Measurements from ENCODE around the gene DCP1A. TPM values are rescaled to one million over a fixed set of nuclear protein-coding genes. Genes with fewer than 3 reads are reported as not detected.
"Not testable (repeated sequence)": the region's sequence is repeated elsewhere in the genome, so short reads cannot be mapped to it uniquely, and the experiment has no call there.

The DCP1A gene
- total RNA-seq, 2 experiments from 2014 or later = 21.8 to 23.2 TPM

GRCh38 chr3:53353202-53353601 is 5.9 kb upstream of the DCP1A start:
- Histone ChIP-seq H3K4me3 (ENCODE audit: low read depth, low read length, poor library complexity, severe bottlenecking) (no peak overlapping the region), H3K4me2 (ENCODE audit: low read length) (no peak overlapping the region), H3K9me3 (ENCODE audit: low read length) (no peaks in the 10 kb centered on the region), H3K9me2 (ENCODE audit: insufficient read depth, low read length) (no peaks in the 10 kb centered on the region), H2AFZ (ENCODE audit: low read length) (no peak overlapping the region), H3K79me2 (ENCODE audit: insufficient read depth, low read depth, low read length) (no peaks in the 10 kb centered on the region), H3K36me3 (ENCODE audit: insufficient read depth, low read length) (no peaks in the 10 kb centered on the region), H3K27ac (ENCODE audit: low read depth, low read length, poor library complexity, severe bottlenecking) (no peak overlapping the region), H4K20me1 (ENCODE audit: insufficient read depth, low read length) (no peaks in the 10 kb centered on the region), H3K4me1 (ENCODE audit: insufficient read depth, low read length, poor library complexity, severe bottlenecking) (no peaks in the 10 kb centered on the region)
- CTCF ChIA-PET (ENCODE audit: unreplicated experiment) = no interaction called here
- TF ChIP-seq, protein P1, sequence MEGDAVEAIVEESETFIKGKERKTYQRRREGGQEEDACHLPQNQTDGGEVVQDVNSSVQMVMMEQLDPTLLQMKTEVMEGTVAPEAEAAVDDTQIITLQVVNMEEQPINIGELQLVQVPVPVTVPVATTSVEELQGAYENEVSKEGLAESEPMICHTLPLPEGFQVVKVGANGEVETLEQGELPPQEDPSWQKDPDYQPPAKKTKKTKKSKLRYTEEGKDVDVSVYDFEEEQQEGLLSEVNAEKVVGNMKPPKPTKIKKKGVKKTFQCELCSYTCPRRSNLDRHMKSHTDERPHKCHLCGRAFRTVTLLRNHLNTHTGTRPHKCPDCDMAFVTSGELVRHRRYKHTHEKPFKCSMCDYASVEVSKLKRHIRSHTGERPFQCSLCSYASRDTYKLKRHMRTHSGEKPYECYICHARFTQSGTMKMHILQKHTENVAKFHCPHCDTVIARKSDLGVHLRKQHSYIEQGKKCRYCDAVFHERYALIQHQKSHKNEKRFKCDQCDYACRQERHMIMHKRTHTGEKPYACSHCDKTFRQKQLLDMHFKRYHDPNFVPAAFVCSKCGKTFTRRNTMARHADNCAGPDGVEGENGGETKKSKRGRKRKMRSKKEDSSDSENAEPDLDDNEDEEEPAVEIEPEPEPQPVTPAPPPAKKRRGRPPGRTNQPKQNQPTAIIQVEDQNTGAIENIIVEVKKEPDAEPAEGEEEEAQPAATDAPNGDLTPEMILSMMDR (conservative IDR thresholded peaks at IDR 0.05; ENCODE audit: low read length) = no peak
- TF ChIP-seq EZH2phosphoT487 (IDR thresholded peaks at IDR 0.05; ENCODE audit: borderline replicate concordance, low read depth, low read length) = no peak
- DNase-seq (ENCODE audit: low spot score) = no peak
- intact Hi-C loops (cut with micrococcal nuclease; ENCODE audit: unreplicated experiment) = loop anchor here (5.0 kb wide), 1 partner anchor 56 kb away; no protein-coding TSS in a partner anchor
- no TSS peak for BruUV-seq (replicated peaks)
- POLR2A ChIA-PET = no interaction called here

GRCh38 chr3:53350652-53351051 is 3.3 kb upstream of the DCP1A start:
- H2AFZ ChIP-seq (ENCODE audit: low read length) = peak overlapping the region; percentile 60; the same call in 1 of the 2 replicates
- H4K20me1 ChIP-seq (ENCODE audit: insufficient read depth, low read length) = no peaks in the 10 kb centered on the region
- no peaks in the 10 kb centered on the region for H3K9me3 ChIP-seq (ENCODE audit: low read length)
- no peak for TF ChIP-seq EZH2phosphoT487 (IDR thresholded peaks at IDR 0.05; ENCODE audit: borderline replicate concordance, low read depth, low read length)
- TF ChIP-seq, protein P1 (conservative IDR thresholded peaks at IDR 0.05; ENCODE audit: low read length) = peak; percentile 76
- CTCF ChIA-PET (ENCODE audit: unreplicated experiment) = interaction anchor here (0.9 kb wide), 1 partner anchor 75 kb away, joined by 3 read pairs; no protein-coding TSS in a partner anchor
- POLR2A ChIA-PET = interaction anchor here (1.1 kb wide), 1 partner anchor 35 kb away, joined by 4 read pairs; no protein-coding TSS in a partner anchor
- no peak overlapping the region for H3K4me3 ChIP-seq (ENCODE audit: low read depth, low read length, poor library complexity, severe bottlenecking)
- no peak overlapping the region for H3K27ac ChIP-seq (ENCODE audit: low read depth, low read length, poor library complexity, severe bottlenecking)
- BruUV-seq (replicated peaks) = no TSS peak
- no peak overlapping the region for H3K4me2 ChIP-seq (ENCODE audit: low read length)
- peaks cover 16% of the 10 kb centered on the region for H3K79me2 ChIP-seq (ENCODE audit: insufficient read depth, low read depth, low read length)
- intact Hi-C loops (cut with micrococcal nuclease; ENCODE audit: unreplicated experiment) = loop anchor here (2.0 to 5.0 kb wide), 2 partner anchors 53 to 236 kb away; no protein-coding TSS in a partner anchor
- peak; percentile 66 for DNase-seq (ENCODE audit: low spot score)
- H3K9me2 ChIP-seq (ENCODE audit: insufficient read depth, low read length) = no peaks in the 10 kb centered on the region
- peaks cover 9% of the 10 kb centered on the region for H3K4me1 ChIP-seq (ENCODE audit: insufficient read depth, low read length, poor library complexity, severe bottlenecking)
- H3K36me3 ChIP-seq (ENCODE audit: insufficient read depth, low read length) = no peaks in the 10 kb centered on the region

DNA sequence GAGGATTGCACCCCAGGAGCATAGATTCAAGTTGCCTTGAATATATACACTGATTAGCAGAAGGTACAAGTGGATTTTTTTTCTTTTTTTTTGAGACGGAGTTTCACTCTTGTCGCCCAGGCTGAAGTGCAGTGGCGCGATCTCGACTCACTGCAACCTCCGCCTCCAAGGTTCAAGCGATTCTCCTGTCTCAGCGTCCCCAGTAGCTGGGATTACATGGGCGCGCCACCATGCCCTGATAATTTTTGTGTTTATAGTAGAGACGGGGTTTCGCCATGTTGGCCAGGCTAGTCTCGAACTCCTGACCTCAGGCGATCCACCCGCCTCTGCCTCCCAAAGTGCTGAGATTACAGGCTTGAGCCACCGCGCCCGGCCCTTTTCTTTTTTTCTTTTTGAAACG is 775 bp upstream of the DCP1A start:
- POLR2A ChIA-PET = interaction anchor here (0.6 to 1.4 kb wide), 4 partner anchors 12 to 100 kb away, joined by 3 to 5 read pairs (median 4); no protein-coding TSS in a partner anchor
- H3K9me2 ChIP-seq (ENCODE audit: insufficient read depth, low read length); CTCF ChIA-PET (ENCODE audit: unreplicated experiment); BruUV-seq (replicated peaks); DNase-seq (ENCODE audit: low spot score); H4K20me1 ChIP-seq (ENCODE audit: insufficient read depth, low read length); H3K9me3 ChIP-seq (ENCODE audit: low read length): not testable (repeated sequence)
- intact Hi-C loops (cut with micrococcal nuclease; ENCODE audit: unreplicated experiment) = loop anchor here (5.0 kb wide), 1 partner anchor 544 kb away; the partner anchor contains the start of gene SELENOK
- Histone ChIP-seq H3K4me3 (ENCODE audit: low read depth, low read length, poor library complexity, severe bottlenecking) (peak overlapping the region; percentile 97), H3K27ac (ENCODE audit: low read depth, low read length, poor library complexity, severe bottlenecking) (peak overlapping the region; percentile 53), H2AFZ (ENCODE audit: low read length) (peak overlapping the region; percentile 100), H3K36me3 (ENCODE audit: insufficient read depth, low read length) (peaks cover 10% of the 10 kb centered on the region), H3K4me2 (ENCODE audit: low read length) (peak overlapping the region; percentile 98), H3K79me2 (ENCODE audit: insufficient read depth, low read depth, low read length) (peaks cover 33% of the 10 kb centered on the region), H3K4me1 (ENCODE audit: insufficient read depth, low read length, poor library complexity, severe bottlenecking) (peaks cover 19% of the 10 kb centered on the region)

Measured in OCI-LY7 (cell line).